ENCODE results near the gene MYO6.

The MYO6 gene

GRCh38 chr6:75947935-75948334 lies 198.9 kb downstream of the MYO6 start:
- DNase-seq (ENCODE audit: low read depth in 3 of 3): no peak

GRCh38 chr6:75952128-75952527 lies 203.1 kb downstream of the MYO6 start:
- DNase-seq (ENCODE audit: low read depth in 3 of 3): no peak

- DNase-seq (ENCODE audit: low read depth in 3 of 3): no peak
Measured at GRCh38 chr6:75963569-75963968, 214.5 kb downstream of the MYO6 start.

- no peak for DNase-seq (ENCODE audit: low read depth in 3 of 3)
Measured at GRCh38 chr6:75968143-75968542, 219.1 kb downstream of the MYO6 start.

Data from stimulated activated CD4-positive, alpha-beta T cell treated with anti-CD3 and anti-CD28 coated beads, TNF-alpha, amount 100 ng/mL, for 24 hours (primary cell).